Breast epithelium (tissue), 4 donors: ENCODE measurements around the gene VAV3. TPM values are rescaled to one million over a fixed set of nuclear protein-coding genes. Genes with fewer than 3 reads are reported as not detected.
A peak's percentile ranks its signal among the peaks of the same experiment; 100 is the strongest.

Experiments
- DNase-seq, 2 donors: peaks; one replicate each; pipeline ENCODE4 v3.0.0-alpha.2; 2019; ENCODE audit warnings: low spot score in 2 of 2
- H3K27ac ChIP-seq, 2 donors: fragments of 200-600 bp; sonication (generic) in 1 of 2; one replicate each; pipeline ENCODE4 v1.5.1; 2016 to 2019; ENCODE audit warnings: mild to moderate bottlenecking in 1 of 2
- H3K27me3 ChIP-seq, 2 donors: fragments of 200-600 bp; sonication (generic) in 1 of 2; one replicate each; pipeline versions ENCODE4 v1.5.1 to v1.6.0; 2017 to 2019; ENCODE audit warnings: control low read depth in 1 of 2, mild to moderate bottlenecking in 1 of 2
- H3K36me3 ChIP-seq: fragments of 200-600 bp; one replicate; pipeline ENCODE4 v1.5.1; 2019
- H3K4me1 ChIP-seq, 2 donors: fragments of 200-600 bp; sonication (generic); one replicate each; pipeline ENCODE4 v1.5.1; 2016 to 2019; ENCODE audit warnings: control low read depth in 1 of 2
- H3K4me3 ChIP-seq, 3 donors: fragments of 200-600 bp; sonication (generic); 1 replicate in 2 of 3; 2 replicates in 1 of 3; pipeline ENCODE4 v1.5.1; 2016 to 2019; ENCODE audit warnings: mild to moderate bottlenecking in 3 of 3, moderate library complexity in 2 of 3
- H3K9me3 ChIP-seq, 2 donors: fragments of 200-600 bp; sonication (generic) in 1 of 2; one replicate each; pipeline ENCODE4 v1.5.1; 2016 to 2019; ENCODE audit warnings: control low read depth in 1 of 2
- POLR2A ChIP-seq: fragments of 450-650 bp; IDR thresholded peaks from one replicate; pipeline ENCODE4 v1.6.1; 2016; ENCODE audit warnings: antibody characterized with exemption, mild to moderate bottlenecking, moderate library complexity
- POLR2AphosphoS5 ChIP-seq, 3 donors: sonication (generic); formaldehyde crosslinking; IDR thresholded peaks; one replicate each; pipeline ENCODE4 v1.6.1; 2017; ENCODE audit warnings: antibody characterized with exemption in 3 of 3
- intact Hi-C: fragments of 100-400 bp; cut with DNase I; formaldehyde crosslinking; loops from one replicate; pipeline ENCODE4 v1.15.1; 2023; ENCODE audit warnings: low total_unique reads
- total RNA-seq, 3 donors: library from RNA; depleted of rRNA; stranded (reverse); fragments of >200 nt; gene quantifications; one replicate each; pipeline ENCODE4 v1.1.0, GENCODE V29; 2016
- TF ChIP-seq, protein P1 (sequence below), 3 donors: fragments of 450-650 bp; IDR thresholded peaks; one replicate each; pipeline ENCODE4 v1.5.1; 2016 to 2017; ENCODE audit warnings: antibody characterized with exemption in 3 of 3, mild to moderate bottlenecking in 3 of 3, moderate library complexity in 3 of 3

VAV3 gene
- total RNA-seq, 3 donors from 2014 or later: 8.0 to 153 (median 113) TPM

DNA sequence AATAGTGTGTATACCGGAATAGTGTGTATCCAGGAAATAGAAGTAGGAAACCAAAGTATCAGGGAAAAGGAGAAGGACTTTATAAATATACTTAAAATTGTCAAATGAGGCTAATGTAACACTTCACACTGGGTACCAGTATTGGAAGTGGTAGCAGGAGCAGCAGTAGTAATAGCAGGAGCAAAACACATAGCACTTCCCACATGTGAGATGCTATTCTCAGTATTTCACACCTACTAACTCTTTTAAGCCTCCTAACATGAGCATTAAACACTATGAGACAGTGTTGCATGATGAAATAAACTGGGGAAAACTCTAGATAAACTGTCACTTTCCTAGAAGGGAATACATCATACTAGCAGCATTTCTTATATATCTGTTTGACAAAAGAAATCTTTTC is 376.7 kb downstream of the VAV3 start:
- Histone ChIP-seq H3K36me3 (no peaks in the 10 kb centered on the region), H3K27me3 (no peaks in the 10 kb centered on the region), H3K27ac (no peak overlapping the region), H3K9me3 (no peaks in the 10 kb centered on the region), H3K4me1 (no peaks in the 10 kb centered on the region), H3K4me3 (no peak overlapping the region)
- TF ChIP-seq POLR2AphosphoS5 (IDR thresholded peaks at IDR 0.05): no peak
- no peak for TF ChIP-seq POLR2A
- TF ChIP-seq, protein P1, sequence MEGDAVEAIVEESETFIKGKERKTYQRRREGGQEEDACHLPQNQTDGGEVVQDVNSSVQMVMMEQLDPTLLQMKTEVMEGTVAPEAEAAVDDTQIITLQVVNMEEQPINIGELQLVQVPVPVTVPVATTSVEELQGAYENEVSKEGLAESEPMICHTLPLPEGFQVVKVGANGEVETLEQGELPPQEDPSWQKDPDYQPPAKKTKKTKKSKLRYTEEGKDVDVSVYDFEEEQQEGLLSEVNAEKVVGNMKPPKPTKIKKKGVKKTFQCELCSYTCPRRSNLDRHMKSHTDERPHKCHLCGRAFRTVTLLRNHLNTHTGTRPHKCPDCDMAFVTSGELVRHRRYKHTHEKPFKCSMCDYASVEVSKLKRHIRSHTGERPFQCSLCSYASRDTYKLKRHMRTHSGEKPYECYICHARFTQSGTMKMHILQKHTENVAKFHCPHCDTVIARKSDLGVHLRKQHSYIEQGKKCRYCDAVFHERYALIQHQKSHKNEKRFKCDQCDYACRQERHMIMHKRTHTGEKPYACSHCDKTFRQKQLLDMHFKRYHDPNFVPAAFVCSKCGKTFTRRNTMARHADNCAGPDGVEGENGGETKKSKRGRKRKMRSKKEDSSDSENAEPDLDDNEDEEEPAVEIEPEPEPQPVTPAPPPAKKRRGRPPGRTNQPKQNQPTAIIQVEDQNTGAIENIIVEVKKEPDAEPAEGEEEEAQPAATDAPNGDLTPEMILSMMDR (IDR thresholded peaks at IDR 0.05): no peak
- intact Hi-C loops: no loop called here
- no peak for DNase-seq

DNA sequence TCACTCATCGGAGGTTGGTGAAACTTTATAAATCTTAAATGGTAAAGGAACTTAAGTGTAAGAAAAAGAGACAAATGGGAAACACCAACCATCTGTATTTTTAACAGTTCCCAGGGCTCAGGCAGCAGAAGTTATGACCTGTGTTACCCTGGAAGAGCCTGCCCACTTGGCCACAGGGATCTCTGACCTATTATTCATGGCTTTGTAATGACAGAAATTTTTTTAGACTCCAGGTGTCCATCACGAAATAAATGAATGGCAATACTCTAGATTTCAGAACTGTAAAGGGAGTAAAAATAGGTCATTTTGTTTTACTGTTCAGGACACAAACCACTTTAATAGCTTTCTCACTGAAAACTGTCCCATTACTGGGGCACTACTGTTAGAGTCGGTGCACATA is 389.8 kb downstream of the VAV3 start:
- Histone ChIP-seq H3K4me1 (no peaks in the 10 kb centered on the region), H3K4me3 (no peak overlapping the region), H3K27ac (no peak overlapping the region), H3K36me3 (no peaks in the 10 kb centered on the region), H3K27me3 (no peaks in the 10 kb centered on the region), H3K9me3 (no peaks in the 10 kb centered on the region)
- intact Hi-C loops: no loop called here
- DNase-seq: no peak
- no peak for TF ChIP-seq POLR2A

DNA sequence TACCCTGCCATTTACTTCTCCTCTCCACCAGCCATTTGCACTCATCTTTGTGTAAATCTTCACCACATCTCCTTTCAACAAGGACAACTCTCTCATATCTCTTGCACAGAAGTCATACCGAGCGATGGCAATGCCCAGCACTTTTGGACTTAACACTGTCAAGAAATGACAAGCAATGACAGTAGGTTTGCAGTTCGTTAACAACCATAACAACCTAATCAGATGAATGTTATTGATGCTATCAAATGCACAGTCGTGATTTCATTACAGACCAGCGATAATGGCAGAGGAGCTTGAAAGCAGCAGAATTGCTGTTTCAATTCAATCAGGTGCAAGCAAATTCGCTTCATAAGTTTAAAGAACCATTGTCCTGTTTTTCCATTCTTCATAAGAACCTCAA is 390.9 kb downstream of the VAV3 start:
- H3K9me3 ChIP-seq: no peaks in the 10 kb centered on the region

GRCh38 chr1:107572674-107573211 is 392.2 kb downstream of the VAV3 start:
- no peak overlapping the region for H3K4me3 ChIP-seq
- H3K36me3 ChIP-seq: no peaks in the 10 kb centered on the region
- peak overlapping the region; percentile 73 to 82 for H3K27ac ChIP-seq
- peak in 1 of 2 donors; percentile 44 for DNase-seq
- H3K9me3 ChIP-seq: no peaks in the 10 kb centered on the region
- intact Hi-C loops: no loop called here
- TF ChIP-seq POLR2A (no peak), POLR2AphosphoS5 (IDR thresholded peaks at IDR 0.05) (no peak)
- TF ChIP-seq, protein P1 (IDR thresholded peaks at IDR 0.05): no peak
- H3K4me1 ChIP-seq: no peaks in the 10 kb centered on the region
- no peaks in the 10 kb centered on the region for H3K27me3 ChIP-seq

More for the DNA sequence above, 390.9 kb downstream of the VAV3 start:
- Histone ChIP-seq H3K27ac (peak overlapping the region in 1 of 2 donors; percentile 78), H3K27me3 (no peaks in the 10 kb centered on the region), H3K4me3 (no peak overlapping the region), H3K4me1 (no peaks in the 10 kb centered on the region), H3K36me3 (no peaks in the 10 kb centered on the region)
- TF ChIP-seq, protein P1 (IDR thresholded peaks at IDR 0.05): no peak
- TF ChIP-seq POLR2AphosphoS5 (IDR thresholded peaks at IDR 0.05) (no peak), POLR2A (no peak)
- intact Hi-C loops: no loop called here
- no peak for DNase-seq

- TF ChIP-seq, protein P1 (IDR thresholded peaks at IDR 0.05): no peak
- no peak for DNase-seq
- Histone ChIP-seq H3K36me3 (no peaks in the 10 kb centered on the region), H3K9me3 (no peaks in the 10 kb centered on the region), H3K4me3 (no peak overlapping the region), H3K4me1 (no peaks in the 10 kb centered on the region), H3K27me3 (no peaks in the 10 kb centered on the region), H3K27ac (peak overlapping the region in 1 of 2 donors; percentile 82)
- intact Hi-C loops: no loop called here
These were observed 394.2 kb downstream of the VAV3 start for GRCh38 chr1:107570768-107571167.

DNA sequence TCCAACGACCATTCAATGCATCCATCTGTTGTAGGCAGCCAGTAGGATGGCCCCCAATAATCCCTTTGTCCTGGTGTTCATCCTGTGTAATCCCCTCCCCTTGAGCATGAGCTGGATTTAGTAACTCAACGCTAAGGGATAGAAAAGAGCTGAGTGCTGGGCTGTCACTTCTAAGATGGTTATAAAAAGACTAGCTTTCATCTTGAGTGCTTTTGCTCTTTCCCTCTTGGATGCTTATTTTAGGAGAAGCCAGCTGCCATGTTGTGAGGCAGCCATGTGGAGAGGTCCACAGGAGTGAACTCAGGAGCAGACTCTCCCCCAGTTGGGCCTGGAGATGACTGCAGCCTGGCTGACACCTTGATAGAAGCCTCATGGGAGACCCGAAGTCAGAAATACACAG is 401.5 kb downstream of the VAV3 start:
- no peak for DNase-seq
- intact Hi-C loops: no loop called here
- no peaks in the 10 kb centered on the region for H3K9me3 ChIP-seq
- H3K27me3 ChIP-seq: no peaks in the 10 kb centered on the region
- H3K27ac ChIP-seq: no peak overlapping the region
- TF ChIP-seq POLR2A: no peak
- TF ChIP-seq, protein P1 (IDR thresholded peaks at IDR 0.05): no peak
- TF ChIP-seq POLR2AphosphoS5 (IDR thresholded peaks at IDR 0.05): no peak
- no peak overlapping the region for H3K4me3 ChIP-seq
- H3K36me3 ChIP-seq: no peaks in the 10 kb centered on the region
- H3K4me1 ChIP-seq: no peaks in the 10 kb centered on the region
